Activated CD8-positive, alpha-beta memory T cell treated with anti-CD3 and anti-CD28 coated beads, Interleukin-2, amount 50 U/mL, for 48 hours (primary cell): ENCODE data around the gene BCL2L13.
A peak's percentile ranks its signal among the peaks of the same experiment; 100 is the strongest.
"Not testable (repeated sequence)": the region's sequence is repeated elsewhere in the genome, so short reads cannot be mapped to it uniquely, and the experiment has no call there.

Experiments
- DNase-seq: peaks from one replicate; pipeline ENCODE4 v3.0.0-alpha.2; 2020

The BCL2L13 gene

GRCh38 chr22:17638432-17639246 lies at the start of gene BCL2L13:
Gene BCL2L13 (plus strand): TSS chr22:17638757. CDS start chr22:17655712, 16,955 bp downstream.
- peak; percentile 94 for DNase-seq

- DNase-seq: no peak
These were observed 48.7 kb upstream of the BCL2L13 start for GRCh38 chr22:17589810-17590375.

GRCh38 chr22:17590586-17590985 lies 48.0 kb upstream of the BCL2L13 start:
- no peak for DNase-seq

- no peak for DNase-seq
These were observed 46.4 kb upstream of the BCL2L13 start for GRCh38 chr22:17592201-17592600.

GRCh38 chr22:17596226-17596625 lies 42.3 kb upstream of the BCL2L13 start:
- DNase-seq: no peak

GRCh38 chr22:17597217-17597616 lies 41.3 kb upstream of the BCL2L13 start:
- no peak for DNase-seq

- DNase-seq: no peak
These were observed 40.2 kb upstream of the BCL2L13 start for GRCh38 chr22:17598318-17598717.

GRCh38 chr22:17601031-17601430 lies 37.5 kb upstream of the BCL2L13 start:
- no peak for DNase-seq

- no peak for DNase-seq
These were observed 34.9 kb upstream of the BCL2L13 start for GRCh38 chr22:17603668-17604067.

- no peak for DNase-seq
These were observed 32.1 kb upstream of the BCL2L13 start for GRCh38 chr22:17606496-17606895.

GRCh38 chr22:17607891-17608521 lies 30.6 kb upstream of the BCL2L13 start:
- no peak for DNase-seq

- no peak for DNase-seq
These were observed 26.5 kb upstream of the BCL2L13 start for GRCh38 chr22:17612057-17612456.

GRCh38 chr22:17613280-17613679 lies 25.3 kb upstream of the BCL2L13 start:
- no peak for DNase-seq

- DNase-seq: no peak
These were observed 10.6 kb upstream of the BCL2L13 start for GRCh38 chr22:17627961-17628405.

- peak; percentile 93 for DNase-seq
These were observed 10.0 kb upstream of the BCL2L13 start, which contains the start of gene ATP6V1E1 for GRCh38 chr22:17628406-17629172. Gene ATP6V1E1 (minus strand): TSS chr22:17628749. CDS start chr22:17628635, 114 bp downstream.

GRCh38 chr22:17629173-17629489 lies 9.4 kb upstream of the BCL2L13 start:
- DNase-seq: no peak

GRCh38 chr22:17629641-17630040 lies 8.9 kb upstream of the BCL2L13 start:
- DNase-seq: no peak

- no peak for DNase-seq
These were observed 7.4 kb upstream of the BCL2L13 start for GRCh38 chr22:17631076-17631565.

GRCh38 chr22:17633217-17633997 lies 5.2 kb upstream of the BCL2L13 start:
- DNase-seq: no peak

- no peak for DNase-seq
These were observed 4.6 kb upstream of the BCL2L13 start for GRCh38 chr22:17633998-17634323.

- DNase-seq: no peak
These were observed 3.9 kb upstream of the BCL2L13 start for GRCh38 chr22:17634696-17635095.

- DNase-seq: not testable (repeated sequence)
These were observed 1.7 kb upstream of the BCL2L13 start for GRCh38 chr22:17636850-17637249.
